ENCODE measurements around the gene IYD. TPM values are rescaled to one million over a fixed set of nuclear protein-coding genes. Genes with fewer than 3 reads are reported as not detected.

The IYD gene
- total RNA-seq, 1 donor from 2014 or later, result under 0.01 TPM

- DNase-seq (ENCODE audit: low read depth in 2 of 2), result no peak
These were observed 26.1 kb downstream of the IYD start for GRCh38 chr6:150394899-150395295.

- peak; percentile 67 to 72 for DNase-seq (ENCODE audit: low read depth in 2 of 2)
These were observed 26.7 kb downstream of the IYD start for GRCh38 chr6:150395388-150396009.

GRCh38 chr6:150403458-150404246 is 34.8 kb downstream of the IYD start:
- peak; percentile 93 to 98 for DNase-seq (ENCODE audit: low read depth in 2 of 2)

GRCh38 chr6:150406948-150407347 is 38.1 kb downstream of the IYD start:
- DNase-seq (ENCODE audit: low read depth in 2 of 2), result peak in 1 of 2 donors; percentile 12

GRCh38 chr6:150408842-150409241 is 40.0 kb downstream of the IYD start:
- DNase-seq (ENCODE audit: low read depth in 2 of 2), result no peak

GRCh38 chr6:150409576-150410066 is 40.8 kb downstream of the IYD start:
- peak; percentile 32 to 59 for DNase-seq (ENCODE audit: low read depth in 2 of 2)

GRCh38 chr6:150410399-150410798 is 41.6 kb downstream of the IYD start:
- peak in 1 of 2 donors; percentile 5 for DNase-seq (ENCODE audit: low read depth in 2 of 2)

- DNase-seq (ENCODE audit: low read depth in 2 of 2), result no peak
These were observed 42.1 kb downstream of the IYD start for GRCh38 chr6:150410906-150411305.

- DNase-seq (ENCODE audit: low read depth in 2 of 2), result no peak
These were observed 43.4 kb downstream of the IYD start for GRCh38 chr6:150412221-150412620.

GRCh38 chr6:150413198-150413597 is 44.4 kb downstream of the IYD start:
- no peak for DNase-seq (ENCODE audit: low read depth in 2 of 2)

- DNase-seq (ENCODE audit: low read depth in 2 of 2), result peak in 1 of 2 donors; percentile 10
These were observed 45.0 kb downstream of the IYD start for GRCh38 chr6:150413781-150414281.

- no peak for DNase-seq (ENCODE audit: low read depth in 2 of 2)
These were observed 47.3 kb downstream of the IYD start for GRCh38 chr6:150416128-150416527.

GRCh38 chr6:150417250-150417649 is 48.4 kb downstream of the IYD start:
- DNase-seq (ENCODE audit: low read depth in 2 of 2), result no peak

GRCh38 chr6:150417899-150418826 is 49.4 kb downstream of the IYD start:
- peak; percentile 80 to 94 for DNase-seq (ENCODE audit: low read depth in 2 of 2)

GRCh38 chr6:150418827-150419594 is 50.2 kb downstream of the IYD start:
- DNase-seq (ENCODE audit: low read depth in 2 of 2), result peak; percentile 82 to 83

GRCh38 chr6:150420428-150420827 is 51.6 kb downstream of the IYD start:
- DNase-seq (ENCODE audit: low read depth in 2 of 2), result no peak

- DNase-seq (ENCODE audit: low read depth in 2 of 2), result no peak
These were observed 52.1 kb downstream of the IYD start for GRCh38 chr6:150420926-150421325.

- no peak for DNase-seq (ENCODE audit: low read depth in 2 of 2)
These were observed 56.7 kb downstream of the IYD start for GRCh38 chr6:150425508-150425907.

- no peak for DNase-seq (ENCODE audit: low read depth in 2 of 2)
These were observed 57.4 kb downstream of the IYD start for GRCh38 chr6:150426198-150426597.

GRCh38 chr6:150427037-150427602 is 58.3 kb downstream of the IYD start:
- no peak for DNase-seq (ENCODE audit: low read depth in 2 of 2)
